CMK (cell line): Measurements from ENCODE around the gene FUCA1.
"Not testable (repeated sequence)": the region's sequence is repeated elsewhere in the genome, so short reads cannot be mapped to it uniquely, and the experiment has no call there.

Experiments
- DNase-seq: peaks from one replicate; pipeline ENCODE4 v3.0.0-alpha.2; 2010; ENCODE audit warnings: low read depth

The FUCA1 gene

DNA sequence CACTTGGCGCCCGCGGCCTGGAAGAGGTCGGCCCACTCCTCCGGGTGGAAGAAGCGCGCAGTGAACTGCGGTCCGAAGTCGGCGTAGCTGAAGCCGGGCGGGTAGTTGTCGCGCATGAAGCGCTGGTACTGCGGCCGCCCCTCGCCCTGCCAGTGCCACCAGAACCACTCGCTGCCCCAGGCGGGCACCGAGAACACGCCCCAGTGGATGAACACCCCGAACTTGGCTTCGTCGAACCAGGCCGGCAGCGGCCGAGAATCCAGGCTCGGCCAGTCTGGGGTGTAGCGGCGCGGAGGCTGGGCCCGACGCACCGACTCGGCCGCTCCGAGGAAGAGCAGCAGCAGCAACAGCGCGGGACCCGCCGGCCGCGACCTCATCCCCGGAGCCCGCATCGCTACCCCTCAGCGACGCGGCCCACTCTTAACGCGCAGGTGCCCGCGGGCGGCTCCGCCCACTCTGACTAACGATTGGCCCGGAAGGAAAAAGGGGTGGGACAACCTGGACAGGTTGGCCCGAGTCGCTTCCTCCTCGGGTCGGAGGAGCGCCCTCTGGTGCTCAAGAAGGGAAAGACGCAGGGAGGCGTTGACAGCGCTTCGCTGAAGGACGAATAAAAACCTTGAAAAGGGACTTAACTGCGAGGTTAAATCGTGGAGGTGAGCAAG lies at the start of gene FUCA1:
FUCA1 (minus strand) TSS at position 396 of the 662 bp plus-strand sequence; CDS start at position 392, 4 bp downstream.
- peak; percentile 95 for DNase-seq

DNA sequence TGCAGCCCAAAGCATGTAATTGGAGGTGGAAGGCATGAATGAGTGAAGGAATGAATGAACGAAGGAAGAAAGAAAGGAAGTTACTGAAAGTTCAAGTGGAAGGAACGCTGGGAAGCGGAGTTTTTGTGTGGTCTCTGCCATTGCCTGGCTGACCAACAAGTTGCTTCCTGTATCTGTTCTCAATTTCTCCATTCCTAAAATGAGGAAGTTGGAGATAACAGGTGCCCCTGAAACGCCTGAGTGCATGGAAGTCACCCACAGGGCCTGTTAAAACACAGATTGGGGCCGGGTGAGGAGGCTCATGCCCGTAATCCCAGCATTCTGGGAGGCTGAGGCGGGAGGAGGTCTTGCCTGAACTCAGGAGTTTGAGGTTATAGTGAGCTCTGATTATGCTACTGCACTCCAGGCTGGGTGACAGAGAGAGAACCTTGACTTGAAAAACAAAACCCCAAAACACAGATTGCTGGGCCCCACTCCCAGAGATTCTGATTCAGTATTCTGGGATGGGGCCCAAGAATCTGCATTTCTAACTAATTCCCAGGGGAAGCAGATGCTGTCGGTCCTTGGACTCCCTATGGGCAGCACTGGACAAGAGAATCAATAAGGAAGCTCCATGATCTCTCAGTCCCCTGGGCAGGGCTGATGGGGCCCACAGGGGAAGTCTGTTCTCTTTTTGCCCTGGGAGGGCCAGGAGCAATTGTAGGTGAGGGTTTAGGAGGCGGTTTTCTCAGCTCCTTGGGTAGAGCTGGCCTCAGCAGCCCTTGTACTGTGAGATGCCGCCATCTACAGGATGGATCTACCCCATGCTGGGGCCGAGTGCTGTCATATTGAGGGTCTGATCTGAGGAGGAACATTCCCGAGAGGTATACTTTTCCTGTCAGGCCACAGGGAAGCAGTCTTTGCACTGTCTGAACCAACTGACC lies 48.4 kb upstream of the FUCA1 start:
- DNase-seq = peak; percentile 83

DNA sequence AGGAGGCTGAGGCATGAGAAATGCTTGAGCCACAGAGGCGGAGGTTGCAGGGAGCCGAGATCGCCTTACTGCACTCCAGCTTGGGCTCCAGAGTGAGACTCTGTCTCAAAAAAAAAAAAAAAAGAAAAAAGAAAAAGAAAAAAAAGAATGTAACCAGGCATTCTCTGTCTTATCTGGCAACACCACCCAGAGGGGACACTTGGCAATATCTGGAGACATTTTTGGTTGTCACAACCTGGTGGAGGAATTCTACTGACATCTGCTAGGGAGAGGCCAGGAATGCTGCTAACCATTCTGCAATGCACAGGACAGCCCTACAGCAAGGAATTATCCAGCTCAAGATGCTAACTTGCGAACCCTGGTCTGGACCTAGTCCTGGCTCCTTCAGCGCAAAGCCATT lies 47.4 kb upstream of the FUCA1 start:
- DNase-seq = no peak

DNA sequence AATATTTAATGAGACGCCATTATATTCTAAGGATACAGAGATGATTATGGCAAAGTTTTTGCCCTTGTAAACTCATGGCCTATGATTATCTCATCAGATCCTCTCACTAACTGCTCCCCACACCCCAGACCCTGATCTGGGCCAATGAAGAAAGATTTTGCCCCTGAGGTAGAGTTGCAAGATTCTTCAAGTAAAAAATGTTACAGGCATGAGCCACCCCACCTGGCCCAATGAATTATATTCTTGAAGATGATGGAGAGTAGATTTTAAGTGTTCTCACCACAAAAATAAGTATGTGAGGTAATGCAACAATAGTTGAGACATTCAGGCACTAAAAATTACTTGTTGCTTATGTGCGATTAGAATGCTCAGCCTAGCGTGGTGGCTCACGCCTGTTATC lies 46.8 kb upstream of the FUCA1 start:
- DNase-seq = no peak

DNA sequence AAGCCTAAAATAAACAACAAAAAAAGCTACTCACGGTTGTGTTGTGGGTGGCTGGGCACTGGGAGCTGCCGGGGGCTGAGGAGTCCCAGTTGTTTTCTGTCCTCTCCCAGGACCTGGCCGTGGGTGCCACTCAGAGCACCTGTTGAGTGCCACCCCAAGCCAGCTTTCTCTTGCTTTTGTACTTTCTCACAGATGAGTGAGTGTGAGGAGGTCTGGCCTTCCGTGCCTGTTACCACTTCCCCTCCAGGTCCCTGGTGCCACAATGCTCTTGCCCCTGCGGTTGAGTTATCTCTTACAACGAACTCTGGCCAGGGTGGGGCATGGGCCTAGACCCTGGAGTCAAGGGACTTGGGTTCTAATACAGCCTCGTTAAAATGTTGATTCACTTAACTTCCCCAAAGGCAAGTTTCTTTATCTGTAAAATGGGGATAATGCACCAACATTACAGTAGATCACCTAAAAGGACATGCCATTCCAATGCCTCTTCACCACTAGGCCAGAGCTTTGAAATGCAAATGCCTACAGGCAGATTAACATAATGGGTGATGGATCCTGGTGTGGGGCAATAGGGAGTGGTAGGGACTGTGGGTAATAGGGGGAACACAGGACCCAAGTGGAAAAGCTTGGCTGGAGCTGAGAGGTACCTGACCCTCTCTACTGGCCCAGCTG lies 45.3 kb upstream of the FUCA1 start, which contains the start of gene CNR2:
CNR2 (minus strand) TSS at position 151 of the 669 bp plus-strand sequence. CDS start 37,745 bp downstream, outside the sequence.
- DNase-seq = peak; percentile 73

DNA sequence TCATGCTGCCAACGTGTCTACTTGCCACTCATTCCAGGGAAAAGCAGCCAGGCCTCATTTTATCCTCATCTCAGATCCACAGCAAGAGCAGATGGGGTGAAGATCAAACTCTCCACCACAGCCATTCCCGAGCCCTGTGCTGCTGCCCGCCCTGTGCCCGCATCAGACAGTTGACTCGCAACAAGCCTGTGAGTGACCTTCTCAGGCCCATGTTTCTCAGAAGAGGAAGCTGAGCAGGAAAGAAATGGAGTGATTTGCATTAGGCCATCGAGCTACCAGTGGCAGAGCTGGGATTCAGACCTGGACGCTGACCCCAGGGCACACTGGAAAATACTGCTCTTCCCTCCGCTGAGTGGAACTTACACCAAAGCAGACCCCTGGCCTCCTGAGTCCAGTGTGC lies 43.8 kb upstream of the FUCA1 start:
- no peak for DNase-seq

DNA sequence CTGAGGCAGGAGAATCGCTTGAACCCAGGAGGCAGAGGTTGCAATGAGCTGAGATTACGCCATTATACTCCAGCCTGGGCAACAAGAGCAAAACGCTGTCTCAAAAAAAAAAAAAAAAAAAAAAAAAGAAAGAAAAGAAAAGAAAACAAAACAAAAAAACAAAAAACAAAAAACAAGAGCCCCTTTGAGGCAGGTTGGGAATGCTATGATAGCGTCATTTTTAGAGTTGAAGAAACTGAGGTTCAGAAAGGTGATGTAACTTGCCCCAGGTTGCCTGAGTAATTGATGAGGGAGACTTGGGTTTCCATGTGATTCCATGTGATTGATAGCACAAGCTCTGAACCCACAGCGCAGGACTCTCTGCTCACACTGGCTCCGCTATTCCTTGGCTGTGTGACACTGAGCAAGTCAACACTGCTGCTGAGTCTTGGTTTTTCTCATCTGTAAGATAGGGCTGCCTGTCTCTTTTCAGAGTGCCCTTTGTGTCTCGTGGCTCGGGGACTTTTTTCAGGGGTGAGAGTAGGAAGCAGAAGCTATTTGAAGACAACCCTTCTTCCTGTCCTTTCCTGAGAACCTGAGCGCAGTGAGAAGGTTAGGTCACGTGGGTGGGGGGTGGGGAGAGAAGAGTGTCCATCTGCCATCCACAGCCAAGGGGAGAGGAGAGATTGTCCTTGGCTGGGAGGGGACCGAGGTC lies 42.6 kb upstream of the FUCA1 start:
- peak; percentile 68 for DNase-seq

DNA sequence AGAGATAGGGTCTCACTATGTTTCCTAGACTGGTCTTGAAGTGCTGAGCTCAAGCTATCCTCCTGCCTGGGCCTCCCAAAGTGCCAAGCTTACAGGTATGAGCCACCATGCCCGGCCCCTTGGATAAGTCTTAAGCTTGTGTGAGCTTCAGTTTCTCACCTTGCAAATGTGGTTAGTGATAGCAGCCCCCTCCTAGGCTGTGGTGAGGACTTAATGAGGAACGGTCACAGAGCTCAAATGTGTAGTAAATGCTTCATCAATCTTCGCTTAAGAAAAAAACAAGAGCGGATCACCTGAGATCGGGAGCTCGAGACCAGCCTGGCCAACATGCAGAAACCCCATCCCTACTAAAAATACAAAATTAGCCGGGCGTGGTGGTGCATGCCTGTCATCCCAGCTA lies 42.1 kb upstream of the FUCA1 start:
- no peak for DNase-seq

DNA sequence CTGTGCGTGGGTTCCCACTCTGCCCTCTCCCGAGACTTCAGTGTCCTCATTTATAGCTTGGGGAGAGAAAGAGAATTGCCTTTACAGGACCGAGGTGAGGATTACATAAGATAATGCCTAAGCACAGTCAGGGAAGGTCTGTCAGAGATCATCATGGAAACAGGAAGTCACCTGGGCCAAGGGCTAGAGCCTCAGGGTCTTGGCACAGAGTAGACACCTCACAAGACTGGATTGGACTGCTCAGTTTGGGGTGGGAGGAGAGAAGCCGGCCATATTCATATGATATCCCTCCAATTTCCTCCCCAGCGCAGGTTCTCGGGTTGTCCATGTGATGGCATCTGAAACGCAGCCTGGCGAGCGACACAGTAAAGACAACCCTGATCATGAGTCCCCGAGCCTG lies 41.3 kb upstream of the FUCA1 start:
- DNase-seq = no peak

DNA sequence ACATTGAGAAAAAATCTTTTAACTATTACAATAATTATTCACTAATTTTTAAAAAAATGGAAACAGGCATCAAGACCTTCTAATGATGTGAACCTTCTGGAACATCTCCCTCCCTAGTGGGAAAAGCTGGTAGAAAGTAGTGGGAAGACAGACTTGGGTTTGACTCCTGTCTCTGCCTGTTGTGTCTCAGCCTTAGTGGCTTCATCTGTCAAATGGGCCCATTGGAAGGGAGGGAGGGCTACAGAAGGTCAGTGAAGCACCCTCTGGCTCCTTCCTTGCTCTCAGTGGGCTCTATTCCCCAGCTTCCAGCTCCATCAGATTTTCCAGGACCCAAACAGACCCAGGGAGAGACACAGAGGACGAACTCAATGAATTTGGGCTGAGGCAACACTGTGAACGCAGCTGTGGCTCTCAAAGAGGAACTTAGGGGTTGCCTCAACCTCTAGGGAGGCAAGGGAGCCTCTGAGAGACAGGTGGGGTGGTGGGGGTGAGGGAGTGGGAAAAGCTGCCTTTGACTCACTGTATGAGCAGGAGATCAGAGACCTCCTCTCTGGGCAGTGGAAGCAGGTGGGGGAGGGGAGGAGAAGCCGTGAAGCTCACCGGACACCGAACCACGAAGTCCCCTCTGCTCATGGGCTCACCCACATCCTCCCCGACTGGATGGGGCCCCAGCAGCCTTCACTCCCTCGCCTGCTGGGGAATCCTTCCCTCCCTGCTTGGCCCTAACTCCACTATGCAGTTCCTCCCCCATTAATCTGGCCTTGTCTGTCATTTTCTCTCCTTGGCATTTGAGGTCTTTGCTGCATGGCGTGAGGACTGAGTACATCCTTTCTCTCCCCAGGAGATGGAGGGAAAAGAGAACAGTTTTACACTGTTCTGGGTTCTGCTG lies 40.6 kb upstream of the FUCA1 start:
- peak; percentile 88 for DNase-seq

DNA sequence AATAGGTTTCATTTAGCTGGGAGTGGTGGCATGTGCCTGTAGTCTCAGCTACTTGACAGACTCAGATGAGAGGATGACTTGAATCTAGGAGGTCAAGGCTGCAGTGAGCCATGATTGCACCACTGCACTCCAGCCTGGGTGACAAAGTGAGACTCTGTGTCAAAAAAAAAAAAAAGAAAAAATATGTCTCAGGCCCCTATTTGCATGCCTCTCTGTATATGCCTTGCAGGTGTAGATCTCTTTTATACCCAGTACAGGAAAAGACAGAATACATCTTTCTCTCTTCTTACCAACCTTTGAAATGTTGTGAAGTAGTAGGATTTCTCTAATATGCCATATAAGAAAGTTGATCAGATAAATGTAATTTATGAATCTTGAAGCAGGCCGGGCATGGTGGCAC lies 38.6 kb upstream of the FUCA1 start:
- no peak for DNase-seq

DNA sequence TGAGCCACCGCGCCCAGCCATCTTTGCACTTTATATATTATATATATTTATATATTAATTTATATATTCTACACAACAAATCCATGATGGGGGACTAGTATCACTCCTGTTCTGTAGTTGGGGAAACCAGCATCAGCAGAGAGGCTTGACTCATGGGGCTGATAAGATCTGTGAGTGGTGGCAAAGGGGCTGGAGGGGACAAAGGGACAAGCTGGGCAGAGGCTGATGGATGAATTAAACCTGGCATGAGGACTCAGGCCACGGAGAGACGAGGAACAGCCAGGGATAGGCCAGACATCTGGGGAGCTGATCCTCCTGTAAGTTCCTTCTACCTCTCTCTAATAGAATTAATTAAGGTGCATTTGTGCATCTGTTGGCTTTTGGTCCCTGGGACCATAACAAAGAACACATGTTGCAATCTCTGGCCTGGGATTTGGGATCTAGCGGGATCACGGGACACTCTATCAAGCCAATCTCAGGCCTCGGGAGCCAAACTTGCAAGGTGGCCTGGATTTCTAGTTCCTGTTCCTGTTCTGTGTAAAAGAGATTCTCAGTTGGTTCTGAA lies 37.5 kb upstream of the FUCA1 start:
- DNase-seq = no peak

DNA sequence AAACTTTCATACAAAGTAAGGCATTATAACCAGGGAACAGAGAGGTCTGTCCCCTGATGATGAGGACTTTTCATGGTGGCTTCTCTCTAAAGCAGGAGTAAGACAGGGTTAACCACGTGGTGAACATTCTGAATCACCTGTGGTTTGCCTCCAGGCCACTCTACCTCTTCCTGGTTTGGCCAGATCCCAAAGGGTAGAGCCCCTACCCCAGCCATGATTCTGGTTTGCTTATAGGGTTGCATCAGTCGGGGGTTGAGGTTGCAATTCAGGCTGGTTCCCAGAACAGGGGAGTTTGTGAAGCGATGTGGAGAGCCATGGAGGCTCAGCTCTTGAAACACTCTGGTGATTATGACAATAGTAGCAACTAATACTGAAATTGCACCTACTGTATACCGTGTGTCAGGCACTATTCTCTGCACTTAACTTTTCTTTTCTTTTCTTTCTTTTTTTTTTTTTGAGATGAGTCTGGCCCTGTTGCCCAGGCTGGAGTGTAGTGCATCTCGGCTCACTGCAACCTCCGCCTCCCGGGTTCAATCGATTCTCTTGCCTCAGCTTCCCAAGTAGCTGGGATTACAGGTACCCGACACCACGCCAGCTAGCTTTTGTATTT lies 36.8 kb upstream of the FUCA1 start:
- DNase-seq = no peak

DNA sequence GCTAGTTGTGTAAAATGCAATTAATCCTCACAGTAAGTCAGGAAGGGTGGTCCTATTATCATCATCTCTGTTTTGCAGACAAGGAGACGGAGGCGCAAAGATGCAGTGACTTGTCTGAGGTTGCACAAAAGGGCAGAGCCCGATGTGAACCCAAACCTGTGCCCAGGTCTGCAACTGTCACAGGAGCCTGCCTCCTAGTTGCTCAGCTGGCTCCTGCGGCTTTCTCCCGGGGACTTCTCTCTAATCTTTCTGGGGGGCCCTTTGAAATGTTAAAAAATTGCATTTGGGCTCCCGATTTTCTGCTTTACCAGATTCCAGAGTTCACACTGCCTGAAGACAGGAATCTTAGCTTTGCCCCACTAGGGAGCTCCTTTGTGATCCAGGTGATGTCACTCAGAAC lies 35.7 kb upstream of the FUCA1 start:
- DNase-seq = no peak

DNA sequence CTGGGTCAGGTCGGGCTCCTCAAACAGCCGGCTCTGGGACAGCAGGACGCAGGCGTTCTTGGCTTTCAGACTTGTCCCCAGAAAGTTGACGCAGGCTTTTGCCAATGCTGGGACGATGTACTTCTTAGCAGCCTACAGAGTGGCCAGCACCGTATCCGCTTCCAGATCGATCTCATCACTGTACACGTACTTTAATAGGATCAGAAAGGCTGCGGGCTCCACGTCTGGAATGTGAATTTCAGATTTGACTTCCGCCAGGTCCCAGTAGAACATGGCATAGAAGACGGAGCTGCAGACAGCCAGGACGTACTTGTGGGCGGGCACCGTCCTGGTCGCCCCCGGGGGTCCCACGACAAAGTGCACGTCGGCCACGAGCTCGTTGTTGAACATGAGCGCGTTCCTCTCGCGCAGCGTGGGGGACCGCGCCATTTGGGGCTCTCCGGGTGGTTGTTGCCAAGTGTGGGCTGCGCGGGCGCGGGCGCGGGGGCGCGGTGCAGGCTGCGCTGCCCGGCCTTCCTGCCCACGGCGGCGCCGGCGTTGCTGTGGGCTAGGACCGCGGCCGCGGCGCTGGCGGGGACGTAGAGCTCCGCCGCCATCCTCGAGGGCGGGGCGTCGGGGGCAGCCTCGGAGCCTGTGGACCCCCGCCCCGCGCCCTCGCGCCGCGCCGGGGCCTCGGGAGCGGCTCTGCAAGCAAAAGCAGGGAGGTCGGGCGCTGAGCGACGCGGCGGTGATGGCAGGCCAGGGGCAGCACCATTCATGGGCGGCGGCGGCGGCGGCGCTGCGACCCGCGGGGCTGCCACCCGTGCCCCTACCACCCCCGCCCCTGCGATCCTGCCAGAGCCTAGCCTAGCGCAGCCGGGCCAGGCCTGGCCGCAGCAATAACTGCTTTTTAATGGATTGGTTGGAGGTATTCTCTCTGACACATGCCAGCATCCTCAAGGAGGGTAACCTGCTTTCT lies 34.5 kb upstream of the FUCA1 start:
- DNase-seq = no peak

DNA sequence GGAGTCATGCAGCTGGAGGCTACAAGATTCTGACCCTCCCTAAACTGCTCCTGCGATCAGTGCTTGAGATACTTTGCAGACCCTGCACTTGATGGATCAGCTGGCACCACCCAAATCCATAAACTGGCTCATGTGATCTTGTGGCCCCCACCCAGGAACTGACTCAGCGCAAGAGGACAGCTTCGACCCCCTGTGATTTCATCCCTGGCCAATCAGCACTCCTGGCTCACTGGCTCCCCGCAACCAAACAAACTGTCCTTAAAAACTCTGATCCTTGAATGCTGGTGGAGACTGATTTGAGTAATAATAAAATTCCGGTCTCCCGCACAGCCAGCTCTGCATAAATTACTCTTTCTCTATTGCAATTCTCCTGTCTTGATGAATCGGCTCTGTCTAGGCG lies 31.9 kb upstream of the FUCA1 start:
- not testable (repeated sequence) for DNase-seq

DNA sequence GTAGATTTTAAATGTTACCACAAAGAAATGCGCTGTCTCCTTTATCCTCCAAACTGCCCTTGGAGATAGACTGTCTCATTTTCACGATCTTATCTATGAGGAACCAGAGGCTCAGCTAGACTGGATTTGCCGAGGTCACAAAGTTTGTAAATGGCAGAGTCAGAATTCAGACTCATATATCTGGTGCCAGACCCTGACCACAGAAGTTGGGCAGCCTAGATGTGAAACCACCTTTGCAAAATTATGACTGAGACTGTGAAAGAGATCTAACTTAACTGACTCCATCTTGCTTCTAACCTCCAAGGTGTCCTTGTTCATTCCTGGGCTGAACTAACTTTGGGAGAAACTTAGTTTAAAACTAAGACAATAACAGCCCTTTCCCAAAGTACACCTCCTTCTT lies 31.0 kb upstream of the FUCA1 start:
- DNase-seq = peak; percentile 71

DNA sequence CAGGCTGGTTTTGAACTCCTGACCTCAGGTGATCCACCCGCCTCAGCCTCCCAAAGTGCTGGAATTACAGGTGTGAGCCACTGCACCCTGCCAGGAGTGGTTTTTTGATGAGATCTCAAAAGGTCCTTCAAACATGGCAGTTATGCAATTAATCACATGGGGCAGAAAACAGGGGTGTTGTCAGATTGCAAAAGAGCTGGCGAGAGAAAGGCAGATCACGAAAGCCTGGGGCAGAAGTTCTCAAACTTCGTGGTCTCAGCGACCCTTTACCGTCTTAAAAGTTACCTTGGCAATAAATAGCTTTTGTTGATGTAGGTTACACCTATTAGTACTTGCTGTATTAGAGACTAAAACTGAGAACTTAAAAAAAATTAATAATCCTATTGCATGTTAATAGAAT lies 29.0 kb upstream of the FUCA1 start:
- DNase-seq = no peak

DNA sequence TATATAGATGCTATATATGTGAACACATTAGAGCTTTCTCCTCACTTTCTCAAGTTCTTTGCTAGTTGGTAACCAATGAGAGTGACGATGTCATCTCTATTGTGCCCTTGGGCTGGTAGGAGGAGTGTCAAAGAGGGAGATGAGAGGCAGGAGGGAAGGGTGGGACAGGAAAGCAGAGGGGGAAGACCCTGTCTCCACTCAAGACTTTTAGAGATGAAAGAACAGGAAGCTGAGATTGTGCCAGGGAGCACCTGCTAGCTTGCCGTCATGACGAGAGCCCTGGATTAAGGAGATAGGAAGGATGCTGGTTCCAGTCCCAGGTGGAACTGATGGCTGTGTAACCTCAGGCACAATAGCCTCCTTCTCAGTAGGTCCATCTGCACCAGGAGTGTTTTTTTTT lies 28.4 kb upstream of the FUCA1 start:
- DNase-seq = peak; percentile 73
